NCI-H1417 (cell line): ENCODE measurements around the gene TRPV4.

Experiments used
- DNase-seq, 3 experiments: peaks; one replicate each; lab custom pipeline; 2025; lab: John Stamatoyannopoulos, UW

TRPV4 gene

DNA sequence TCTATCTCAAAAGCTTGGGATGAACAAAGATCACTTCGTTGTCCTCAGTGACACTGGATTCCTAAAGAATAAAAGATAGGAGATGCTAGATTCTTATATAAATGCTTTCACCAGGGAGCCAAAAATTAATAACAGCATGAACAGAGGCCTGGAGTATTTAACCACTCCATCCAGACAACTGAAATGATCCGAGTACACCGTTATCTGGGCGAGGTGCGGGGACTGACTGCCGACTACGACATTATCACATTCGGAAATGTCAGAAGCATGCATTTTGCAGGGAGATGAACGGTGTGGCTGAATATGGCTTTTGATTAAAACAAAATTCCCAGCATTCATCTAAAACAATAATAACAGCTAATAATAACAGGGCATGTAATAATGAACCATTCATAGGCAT, 56.6 kb downstream of the TRPV4 start:
- peak in 1 of 3 experiments; percentile 58 for DNase-seq

DNA sequence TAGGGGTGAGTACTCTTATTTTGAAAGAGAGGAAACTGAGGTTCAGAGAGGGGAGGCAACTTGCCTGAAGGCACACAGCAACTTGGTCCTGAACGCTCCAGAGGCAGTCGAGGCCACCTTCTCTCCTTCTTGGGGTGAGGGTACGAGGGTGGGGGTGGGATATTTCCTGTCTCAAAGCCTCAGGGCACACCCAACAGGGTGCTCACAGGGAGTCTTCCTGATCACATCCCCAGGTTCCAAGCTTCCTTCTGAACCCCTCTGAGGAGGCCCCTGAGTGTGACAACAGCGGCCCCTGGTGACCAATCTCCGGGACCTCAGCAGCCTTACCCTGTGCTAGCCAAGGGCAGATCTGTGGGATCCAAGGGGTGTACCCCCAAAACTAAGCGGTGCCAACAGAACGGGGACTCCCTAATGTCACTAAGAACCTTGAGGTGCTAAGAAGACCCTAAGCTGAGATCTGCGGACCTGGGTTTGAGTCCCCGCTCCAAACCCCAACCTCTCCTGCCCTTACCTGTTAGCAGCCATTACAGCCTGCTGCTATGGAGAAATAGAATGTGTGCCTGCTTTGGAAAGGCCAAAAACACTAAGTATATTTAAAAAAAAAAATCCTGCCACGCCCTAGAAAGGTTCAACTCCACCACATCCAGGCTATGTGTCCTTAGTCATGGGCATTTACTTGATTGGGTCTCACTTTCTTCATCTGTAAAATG, 57.9 kb downstream of the TRPV4 start:
- DNase-seq, result peak; percentile 21 to 66 (median 63)

DNA sequence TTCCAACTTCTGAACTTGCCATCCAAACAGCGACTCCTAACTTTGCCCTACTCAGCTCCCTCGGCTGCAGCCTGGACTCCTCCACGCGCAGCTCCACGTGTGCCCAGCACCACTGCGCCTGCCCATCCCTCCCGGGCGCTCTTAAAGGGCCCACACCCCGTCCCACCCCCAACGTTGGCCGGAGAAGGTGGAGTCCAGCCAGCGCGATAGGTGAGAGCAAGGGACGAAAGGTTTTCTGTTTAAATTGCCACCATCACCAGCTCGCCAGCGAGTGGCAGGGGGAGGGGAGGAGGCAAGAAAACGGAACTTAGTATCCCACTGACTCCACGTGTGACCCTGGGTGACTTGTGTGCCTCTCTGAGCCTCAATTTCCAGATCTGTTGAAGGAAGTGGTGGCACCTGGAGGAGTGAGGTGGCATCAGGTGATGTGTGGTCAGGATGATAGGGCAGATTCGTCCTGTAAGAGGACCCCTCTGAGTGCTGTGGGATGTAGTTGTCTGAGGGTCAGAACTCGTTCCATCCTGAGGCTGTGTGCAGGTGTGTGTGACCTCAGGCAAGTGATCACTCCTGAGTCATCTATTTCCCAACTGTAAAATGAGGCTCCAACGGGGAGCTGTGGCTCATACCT, 59.7 kb downstream of the TRPV4 start:
- DNase-seq, result peak in 1 of 3 experiments; percentile 44

DNA sequence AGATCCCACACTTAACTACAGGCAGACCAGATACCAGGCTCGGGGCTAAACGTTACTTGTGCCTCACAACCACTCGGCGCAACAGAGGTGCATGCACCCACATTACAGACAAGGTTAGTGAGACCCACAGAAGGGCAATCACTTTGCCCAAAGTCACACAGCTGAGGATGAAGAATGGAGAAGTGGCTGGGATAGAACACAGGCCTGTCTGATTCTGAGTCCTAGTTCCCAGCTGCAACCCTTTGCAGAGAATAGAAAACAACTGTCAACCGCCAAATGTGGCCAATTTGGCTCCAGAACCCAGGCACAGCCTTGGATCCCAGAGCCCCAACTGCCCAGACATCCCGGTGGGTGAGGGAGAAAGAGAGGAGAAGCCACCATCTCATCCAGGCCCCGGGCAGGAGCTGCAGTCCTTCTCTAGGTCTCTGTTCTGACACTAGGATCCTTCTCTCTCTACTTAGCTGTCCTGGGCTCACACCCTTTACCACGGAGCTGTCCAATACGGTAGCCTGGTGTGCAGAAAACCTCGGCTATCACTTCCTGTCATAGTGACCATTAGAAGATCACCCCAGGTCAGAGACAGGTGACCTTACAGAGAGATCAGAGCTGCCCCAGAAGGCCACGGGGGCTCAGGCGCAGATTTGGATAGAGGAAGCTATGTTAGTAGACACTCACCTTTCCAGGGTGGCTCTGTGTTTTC, 60.4 kb downstream of the TRPV4 start:
- no peak for DNase-seq

DNA sequence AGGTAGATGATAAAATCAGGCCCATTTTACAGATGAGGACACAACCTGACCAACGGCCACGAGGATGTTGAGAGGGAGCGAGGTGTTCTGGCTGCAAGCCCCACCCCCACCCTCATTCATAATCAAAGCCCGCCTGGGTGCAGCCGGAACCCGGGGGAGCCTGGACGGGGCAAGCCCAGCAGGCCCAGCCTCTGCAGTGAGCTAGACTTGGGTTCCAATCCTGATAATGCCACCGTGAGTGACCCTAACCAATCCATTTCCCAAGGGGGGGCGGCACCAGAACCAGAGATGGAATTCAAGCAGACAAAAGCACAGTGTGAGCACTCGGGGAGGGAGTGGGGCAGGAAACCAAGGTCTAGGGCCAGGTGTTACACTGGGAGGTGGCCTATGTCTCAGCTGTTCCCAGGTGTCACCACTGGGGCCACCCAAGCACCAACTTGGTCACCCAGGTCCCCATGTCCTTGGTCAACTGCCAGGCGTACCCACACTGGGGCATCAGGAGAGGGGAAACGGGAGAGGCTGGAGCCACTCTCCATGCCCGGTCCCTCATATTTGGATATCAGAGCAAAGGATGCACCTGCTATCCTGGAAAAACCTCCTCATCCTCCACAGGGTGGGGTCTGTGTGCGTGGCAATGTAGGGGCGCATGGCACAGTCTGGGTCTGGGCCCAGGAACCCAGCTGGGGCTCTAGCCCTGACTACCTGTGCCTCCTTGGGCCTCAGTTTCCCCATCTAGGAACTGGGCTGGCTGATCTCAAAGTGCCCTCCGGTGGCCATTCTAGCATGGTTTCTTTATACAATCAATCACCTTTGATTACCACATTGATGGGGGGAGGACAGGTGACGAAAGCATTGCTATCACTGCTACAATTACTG, 61.2 kb downstream of the TRPV4 start:
- DNase-seq, result peak in 2 of 3 experiments; percentile 12 to 27

DNA sequence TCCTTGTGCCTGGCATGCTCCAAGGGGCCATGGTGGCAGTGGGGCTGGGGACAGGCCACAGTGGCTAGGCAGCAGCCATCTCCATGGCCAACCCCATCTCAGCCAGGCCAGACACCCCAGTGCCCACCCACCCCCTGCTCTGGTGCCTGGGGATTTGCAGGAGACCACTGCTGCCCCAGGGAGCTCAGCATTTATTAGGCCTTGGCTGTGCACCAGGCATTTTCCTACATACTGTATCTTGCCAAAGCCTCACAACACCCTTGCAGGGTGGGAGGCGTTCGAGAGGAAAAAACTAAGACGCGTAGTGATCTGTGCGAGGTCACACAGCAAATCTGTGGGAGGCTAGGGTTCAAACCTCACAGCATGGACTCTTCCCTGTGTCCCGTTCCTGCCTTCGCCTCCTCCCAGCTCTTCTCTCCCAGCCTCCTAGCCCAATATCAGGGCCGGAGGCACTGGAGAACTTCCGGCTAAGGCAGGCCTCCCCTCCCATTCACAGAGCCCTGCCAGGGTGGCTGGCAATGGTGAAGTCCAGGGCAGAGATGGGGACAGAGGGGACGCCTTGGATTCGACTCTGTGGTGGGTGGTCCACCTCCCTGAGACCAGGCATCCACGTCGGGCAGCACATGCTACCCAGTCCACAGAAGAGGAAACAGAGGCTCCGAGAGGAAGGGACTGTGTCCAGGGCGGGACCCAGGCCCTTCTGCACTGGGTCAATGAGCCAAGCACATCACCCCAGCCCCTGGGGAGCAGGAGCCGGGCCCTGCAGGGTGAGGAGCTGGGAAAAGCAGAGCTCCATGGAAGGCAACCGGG, 62.1 kb downstream of the TRPV4 start:
- DNase-seq, result no peak

DNA sequence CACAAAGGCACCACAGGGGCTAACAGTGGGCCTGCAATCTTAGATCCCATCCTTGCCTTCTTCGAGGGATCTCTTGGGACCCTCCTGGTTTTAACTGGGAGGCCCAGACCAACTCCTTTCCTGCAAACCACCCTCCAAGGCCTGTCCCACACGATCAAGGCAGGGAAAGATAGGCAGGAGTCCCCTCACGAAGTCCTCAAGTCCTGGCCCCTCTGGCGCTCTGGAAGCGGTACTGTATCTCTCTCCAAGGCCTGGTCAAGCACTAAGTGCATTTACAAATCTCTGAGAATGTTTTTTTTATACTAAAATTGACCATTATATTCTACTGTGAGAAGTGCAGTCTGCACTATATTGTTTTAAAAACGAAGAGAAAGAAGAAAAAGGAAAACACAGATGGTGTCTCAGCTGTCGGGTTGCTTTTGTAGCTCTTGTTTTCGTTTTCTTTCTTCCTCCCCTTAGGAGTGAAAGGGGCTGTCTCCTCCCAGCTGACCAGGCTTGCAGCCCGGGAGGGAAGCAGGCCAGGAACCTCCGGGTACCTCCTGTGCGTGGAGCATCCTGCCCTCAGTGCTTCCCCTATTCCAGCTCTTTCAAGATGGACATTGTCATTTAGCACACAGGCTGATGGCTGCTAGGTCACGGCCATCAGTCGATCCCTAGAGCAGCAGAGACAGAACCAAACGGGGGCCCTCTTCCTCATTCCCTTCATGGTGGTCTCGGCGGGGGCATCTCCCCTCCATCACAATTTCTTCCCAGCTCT, 62.9 kb downstream of the TRPV4 start:
- DNase-seq, result no peak

DNA sequence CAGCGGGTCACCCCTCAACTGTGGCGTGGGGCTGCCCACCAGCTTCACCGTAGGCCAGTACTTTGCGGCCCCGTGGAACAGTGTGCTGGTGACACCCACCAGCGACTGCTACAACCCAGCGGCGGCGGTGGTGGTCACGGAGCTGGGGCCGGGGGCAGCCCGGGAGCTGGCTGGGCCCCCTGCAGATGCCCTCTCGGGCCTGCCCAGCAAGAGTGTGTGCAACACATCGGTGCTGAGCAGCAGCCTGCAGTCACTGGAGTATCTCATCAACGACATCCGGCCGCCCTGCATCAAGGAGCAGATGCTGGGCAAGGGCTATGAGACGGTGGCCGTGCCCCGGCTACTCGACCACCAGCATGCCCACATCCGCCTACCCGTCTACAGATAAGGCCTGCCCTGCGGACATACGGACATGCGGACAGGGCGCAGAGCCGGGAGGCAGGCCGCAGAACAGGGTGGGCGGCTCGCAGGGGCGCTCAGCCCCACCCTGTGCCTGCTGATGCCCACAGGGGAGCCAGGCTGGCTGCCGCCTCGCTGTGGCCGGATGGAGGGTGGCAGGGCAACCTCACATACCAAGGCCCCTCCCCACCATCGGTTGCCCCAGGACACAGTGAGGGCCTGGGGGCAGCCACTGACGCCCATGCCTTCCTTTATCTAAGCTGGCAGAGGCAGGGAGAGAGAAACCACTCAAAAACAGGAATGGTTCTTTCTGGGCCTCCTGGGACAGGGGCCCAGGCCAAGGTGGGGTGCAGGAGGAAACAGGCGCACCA, 64.1 kb downstream of the TRPV4 start:
- DNase-seq, result no peak

DNA sequence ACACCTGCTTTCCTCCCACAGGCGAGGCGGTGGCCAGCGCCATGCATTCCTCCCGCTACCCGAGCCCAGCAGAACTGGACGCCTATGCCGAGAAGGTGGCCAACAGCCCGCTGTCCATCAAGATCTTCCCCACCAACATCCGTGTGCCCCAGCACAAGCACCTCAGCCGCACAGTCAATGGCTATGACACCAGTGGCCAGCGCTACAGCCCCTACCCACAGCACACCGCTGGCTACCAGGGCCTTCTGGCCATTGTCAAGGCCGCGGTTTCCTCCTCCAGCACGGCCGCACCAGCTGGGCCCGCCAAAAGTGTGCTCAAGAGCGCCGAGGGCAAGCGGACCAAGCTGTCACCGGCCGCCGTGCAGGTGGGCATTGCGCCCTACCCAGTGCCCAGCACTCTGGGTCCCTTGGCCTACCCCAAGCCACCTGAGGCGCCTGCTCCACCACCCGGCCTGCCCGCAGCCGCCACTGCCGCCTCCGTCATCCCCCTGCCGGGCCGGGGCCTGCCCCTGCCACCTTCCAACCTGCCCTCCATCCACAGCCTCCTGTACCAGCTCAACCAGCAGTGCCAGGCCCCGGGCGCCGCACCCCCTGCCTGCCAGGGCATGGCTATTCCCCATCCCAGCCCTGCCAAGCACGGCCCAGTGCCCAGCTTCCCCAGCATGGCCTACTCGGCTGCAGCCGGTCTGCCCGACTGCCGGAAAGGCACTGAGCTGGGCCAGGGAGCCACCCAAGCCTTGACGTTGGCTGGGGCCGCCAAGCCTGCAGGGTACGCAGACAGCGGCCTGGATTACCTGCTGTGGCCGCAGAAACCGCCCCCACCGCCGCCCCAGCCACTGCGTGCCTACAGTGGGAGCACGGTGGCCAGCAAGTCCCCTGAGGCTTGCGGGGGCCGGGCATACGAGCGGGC, 65.0 kb downstream of the TRPV4 start:
- no peak for DNase-seq

DNA sequence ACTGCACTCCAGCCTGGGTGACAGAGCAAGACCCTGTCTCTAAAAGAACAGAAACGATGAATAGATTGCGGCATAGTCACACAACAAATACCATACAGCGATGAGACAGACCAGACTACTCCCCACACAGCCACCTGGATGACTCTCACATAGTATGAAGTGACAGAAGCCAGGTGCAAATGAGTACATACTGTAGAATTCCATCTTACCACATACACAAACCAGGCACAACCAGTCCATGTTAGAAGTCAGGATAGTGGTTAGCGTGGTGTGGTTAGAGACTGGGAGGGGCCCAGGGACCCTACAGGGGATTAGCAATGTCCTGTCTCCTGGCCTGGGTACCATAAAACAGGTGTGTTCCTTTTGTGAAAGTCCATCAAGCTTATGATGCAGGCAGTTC, 65.7 kb downstream of the TRPV4 start:
- DNase-seq, result no peak

DNA sequence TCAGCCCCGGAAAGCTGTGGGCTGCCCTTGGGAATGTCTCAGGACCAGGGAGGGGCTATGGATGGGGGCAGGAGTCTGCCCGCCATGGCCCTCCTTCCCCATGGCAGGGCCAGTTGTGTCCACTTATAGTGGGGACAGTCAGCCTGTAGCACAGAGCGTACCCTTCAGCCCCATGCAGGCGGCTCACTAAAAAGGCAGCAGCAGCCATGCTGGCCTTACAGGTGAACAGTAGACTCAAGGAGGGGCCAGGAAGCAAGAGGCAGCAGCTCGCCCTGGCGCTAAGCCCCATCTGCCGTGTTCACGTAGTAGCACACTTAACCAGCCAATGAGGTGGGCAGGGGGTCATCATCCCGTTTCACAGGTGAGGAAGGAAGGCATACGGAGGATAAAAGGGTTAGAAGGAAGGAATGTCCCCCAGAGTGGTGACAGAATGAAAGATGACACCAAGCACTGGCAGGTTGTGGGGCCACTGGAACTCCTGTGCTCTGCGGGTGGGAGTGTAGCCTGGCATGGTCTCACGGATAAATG, 66.9 kb downstream of the TRPV4 start:
- DNase-seq, result no peak

DNA sequence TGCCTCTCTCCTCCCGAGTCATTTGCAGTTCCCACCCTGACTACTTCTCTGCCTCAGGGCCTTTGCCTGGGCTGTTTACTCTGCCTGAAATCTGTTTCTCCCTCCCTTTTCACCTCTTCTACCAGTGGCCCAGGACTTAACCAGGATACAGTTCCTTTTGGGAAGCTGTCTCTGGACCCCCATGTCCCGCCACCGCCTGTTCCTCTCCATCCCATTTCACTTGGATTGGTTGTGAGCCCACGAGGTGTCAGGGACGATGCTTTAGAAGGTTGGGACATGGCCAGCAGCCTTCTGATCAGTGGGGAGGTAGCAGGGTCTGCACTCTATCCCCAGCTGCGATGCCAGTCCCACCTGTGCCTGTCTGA, 67.8 kb downstream of the TRPV4 start:
- no peak for DNase-seq

DNA sequence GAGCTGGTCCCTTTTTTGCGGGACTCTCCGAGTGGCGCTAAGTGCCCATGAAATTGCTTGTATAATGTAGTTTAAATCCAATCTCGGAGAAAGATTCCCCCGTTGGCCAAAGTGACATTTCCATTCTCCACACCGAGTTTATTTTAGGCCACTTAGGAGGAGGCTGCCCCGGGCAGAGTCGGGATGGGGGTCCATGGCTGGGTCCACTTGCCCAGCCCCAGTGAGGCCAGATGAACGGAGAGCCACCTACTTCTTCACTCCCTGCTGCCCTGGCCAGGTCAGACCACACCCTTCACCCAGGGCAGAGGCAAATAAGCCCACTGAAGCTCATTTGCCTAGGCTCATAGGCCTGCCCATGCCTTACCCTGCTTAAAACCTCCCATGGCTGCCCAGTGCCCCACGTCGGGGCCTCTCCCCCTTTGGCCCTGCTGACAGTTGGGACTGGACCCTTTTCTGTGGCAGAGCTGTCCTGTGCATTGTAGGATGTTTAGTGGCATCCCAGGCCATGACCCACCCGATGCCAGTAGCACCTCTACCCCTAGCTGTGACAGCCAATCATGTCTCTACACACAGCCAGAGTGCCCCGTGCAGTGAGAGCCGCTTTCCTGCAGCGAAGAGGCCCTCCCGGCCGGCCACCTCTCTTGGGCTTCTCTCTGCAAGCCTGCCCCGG, 68.3 kb downstream of the TRPV4 start:
- no peak for DNase-seq

DNA sequence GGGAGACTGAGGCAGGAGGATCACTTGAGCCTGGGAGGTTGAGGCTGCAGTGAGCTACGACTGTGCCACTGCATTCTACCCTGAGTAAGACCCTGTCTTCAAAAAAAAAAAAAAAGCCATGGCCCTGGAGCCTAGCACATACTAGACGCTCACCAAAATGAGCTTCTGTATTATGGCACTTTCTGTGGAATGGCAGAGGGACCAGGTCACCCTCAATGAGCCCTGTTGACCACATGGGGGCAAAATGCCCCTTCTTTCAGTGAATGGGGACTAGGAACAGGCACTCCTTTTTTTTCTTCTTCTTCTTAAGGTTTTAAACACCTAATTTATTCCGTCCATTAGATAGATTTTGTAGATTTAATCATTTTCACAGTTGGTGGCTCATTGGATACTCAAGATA, 69.1 kb downstream of the TRPV4 start:
- peak in 1 of 3 experiments; percentile 12 for DNase-seq

DNA sequence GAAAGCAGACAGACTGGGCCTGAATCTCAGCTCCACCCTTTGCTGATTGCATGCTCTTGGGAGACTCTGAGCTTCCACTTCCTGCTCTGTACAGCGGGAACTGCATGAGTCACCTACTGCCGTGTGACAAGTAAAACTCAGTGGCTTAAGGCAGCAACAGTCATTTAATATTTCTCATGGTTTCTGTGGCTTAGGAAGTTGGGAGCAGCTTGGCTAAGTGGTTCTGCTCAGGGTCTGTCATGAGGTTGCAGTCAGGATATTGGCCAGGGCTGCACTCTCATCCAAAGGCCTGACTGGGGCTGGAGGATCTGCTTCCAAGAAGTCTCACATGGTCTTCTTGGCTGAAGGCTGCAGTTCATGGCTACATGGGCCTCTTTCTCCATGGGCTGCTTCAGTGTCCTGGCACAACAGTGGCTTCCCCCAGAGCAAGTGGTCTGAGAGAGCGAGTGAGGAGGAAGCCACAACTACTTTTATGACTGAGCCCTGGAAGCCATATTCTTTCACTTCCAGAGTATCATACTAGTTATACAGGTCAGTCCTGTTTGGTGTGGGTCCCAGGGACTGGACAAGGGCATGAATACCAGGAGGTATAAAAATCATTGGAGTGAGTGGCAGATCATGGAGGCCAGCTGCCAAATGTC, 69.9 kb downstream of the TRPV4 start:
- no peak for DNase-seq

DNA sequence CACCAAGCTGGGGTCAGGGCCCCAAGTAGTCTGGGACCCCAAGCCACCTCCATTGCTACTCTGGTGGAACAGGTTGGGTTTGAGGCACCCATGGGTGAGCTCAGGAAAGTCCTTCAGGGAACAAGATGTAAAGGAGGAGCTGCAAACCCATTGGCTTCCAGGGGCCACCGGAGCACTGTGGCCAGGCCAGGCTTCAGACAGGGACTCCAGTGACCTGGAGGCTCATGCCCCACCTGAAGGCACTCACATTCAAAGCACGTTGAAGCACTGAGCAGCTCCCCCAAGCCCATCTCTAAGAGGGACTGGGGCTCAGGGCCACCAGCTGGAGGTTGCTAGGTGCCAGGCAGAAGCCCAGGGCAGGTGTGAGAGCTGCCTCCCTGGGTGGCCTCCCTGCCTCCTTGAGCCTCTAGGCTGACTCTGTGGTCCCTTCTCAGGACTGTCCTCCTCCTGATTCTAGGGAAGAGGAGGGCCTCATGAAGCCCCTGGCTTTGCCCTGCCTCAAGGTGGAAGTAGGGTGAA, 70.5 kb downstream of the TRPV4 start:
- DNase-seq, result no peak

DNA sequence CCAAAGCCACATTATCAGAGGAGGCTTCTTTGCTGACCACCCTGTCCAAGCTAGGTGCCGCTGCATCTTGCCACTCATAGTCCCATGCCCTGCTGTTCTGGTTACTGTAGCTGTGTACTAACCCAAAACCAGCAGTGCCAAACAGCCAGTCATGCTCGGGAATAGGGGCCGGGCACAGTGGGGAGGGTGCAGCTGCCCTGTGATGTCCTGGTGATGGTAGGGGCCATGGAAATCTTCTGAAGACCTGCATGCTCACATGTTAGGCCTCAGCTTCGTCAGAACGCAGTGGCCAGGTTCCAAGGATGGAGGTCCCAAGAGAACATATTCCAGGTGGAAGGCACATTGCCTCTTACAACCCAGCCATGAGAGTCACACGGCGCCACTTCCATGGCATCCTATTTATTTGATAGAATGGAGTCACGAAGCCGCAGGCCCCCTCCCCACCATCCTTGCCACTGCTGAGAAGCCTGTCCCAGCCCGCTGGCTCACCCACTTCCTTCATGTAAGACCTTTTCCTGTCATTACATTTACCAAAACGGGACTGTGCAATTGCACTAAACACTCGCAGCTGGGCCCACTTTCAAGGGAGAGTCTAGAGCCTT, 71.0 kb downstream of the TRPV4 start:
- DNase-seq, result no peak
